ENCODE data around the gene KRTAP29-1. TPM values are rescaled to one million over a fixed set of nuclear protein-coding genes. Genes with fewer than 3 reads are reported as not detected.

The KRTAP29-1 gene
- polyA plus RNA-seq, 1 donor, result not detected

DNA sequence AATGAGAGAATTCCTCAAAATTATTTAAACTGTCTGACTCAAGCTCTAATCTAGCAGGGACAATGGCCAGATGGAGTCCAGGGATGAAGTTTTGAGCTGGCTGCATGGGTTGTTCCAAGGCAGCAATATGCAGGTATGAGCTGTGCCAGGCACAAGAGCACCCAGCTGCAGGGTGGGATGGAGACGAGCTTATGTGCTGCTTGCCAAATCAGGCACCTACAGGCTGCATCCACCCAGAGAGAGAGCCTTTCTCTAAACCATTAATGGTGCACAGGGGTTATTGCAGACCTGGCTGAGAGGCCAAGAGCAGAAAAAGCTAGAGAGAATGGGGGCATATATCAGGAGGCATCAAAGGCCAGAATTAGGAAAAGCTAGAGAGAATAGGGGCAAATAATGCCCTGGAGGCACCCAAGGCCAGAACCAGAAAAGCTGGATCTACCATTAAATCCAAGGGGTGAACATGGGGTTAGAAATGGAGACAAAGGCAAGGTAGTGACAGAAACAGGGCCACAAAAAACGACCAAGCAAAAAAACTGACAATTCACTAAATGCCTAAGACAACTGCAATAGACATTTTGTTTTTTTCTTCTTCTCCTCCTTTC, 37.0 kb upstream of the KRTAP29-1 start:
- H3K4me1 ChIP-seq (ENCODE audit: control insufficient read depth, insufficient read depth, low read length), result no peaks in the 10 kb centered on the region
- peaks cover 3% of the 10 kb centered on the region for H3K9me3 ChIP-seq (ENCODE audit: control insufficient read depth, low read depth, low read length)
- no peaks in the 10 kb centered on the region for H3K36me3 ChIP-seq (ENCODE audit: control insufficient read depth, insufficient read depth, low read length)
- H3K27me3 ChIP-seq (ENCODE audit: control insufficient read depth, insufficient read depth, low read length), result peaks cover 9% of the 10 kb centered on the region
- no peak overlapping the region for H3K4me3 ChIP-seq (ENCODE audit: low read length)
- no peak for DNase-seq
- WGBS (ENCODE audit: insufficient coverage, low lambda C conversion rate), result 80% methylated on average over 1 of the region's 2 CpGs
- H3K27ac ChIP-seq (ENCODE audit: low read length), result no peak overlapping the region

DNA sequence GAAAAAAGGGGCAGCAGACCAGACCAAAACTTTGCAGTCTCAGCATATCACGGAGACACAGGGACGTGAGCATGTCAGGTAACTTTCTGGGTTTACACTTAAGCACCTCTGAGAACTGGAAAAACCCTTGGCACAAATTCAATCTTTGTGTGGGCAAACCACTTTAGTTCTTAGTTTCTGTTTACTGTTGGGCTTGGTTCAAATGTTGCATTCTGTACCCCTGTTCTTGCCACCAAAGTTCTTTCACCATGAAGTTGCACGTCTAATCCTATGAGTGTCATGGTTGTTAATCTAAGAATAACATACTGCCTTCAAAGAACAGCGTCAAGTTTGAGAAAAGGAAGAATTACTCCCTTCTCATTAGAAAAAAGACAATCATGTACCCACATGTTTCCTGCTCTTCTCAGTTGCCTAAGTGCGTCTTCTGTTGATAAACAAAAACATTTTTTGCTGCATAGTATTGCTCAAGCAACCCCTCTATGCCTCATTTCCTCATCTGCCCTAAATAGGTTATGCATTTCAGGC, 36.4 kb upstream of the KRTAP29-1 start:
- 86% methylated on average over 1 of the region's 5 CpGs for WGBS (ENCODE audit: insufficient coverage, low lambda C conversion rate)
- Histone ChIP-seq H3K36me3 (ENCODE audit: control insufficient read depth, insufficient read depth, low read length) (no peaks in the 10 kb centered on the region), H3K27me3 (ENCODE audit: control insufficient read depth, insufficient read depth, low read length) (peaks cover 9% of the 10 kb centered on the region), H3K4me1 (ENCODE audit: control insufficient read depth, insufficient read depth, low read length) (no peaks in the 10 kb centered on the region), H3K9me3 (ENCODE audit: control insufficient read depth, low read depth, low read length) (peaks cover 3% of the 10 kb centered on the region), H3K4me3 (ENCODE audit: low read length) (no peak overlapping the region), H3K27ac (ENCODE audit: low read length) (no peak overlapping the region)
- DNase-seq, result no peak

DNA sequence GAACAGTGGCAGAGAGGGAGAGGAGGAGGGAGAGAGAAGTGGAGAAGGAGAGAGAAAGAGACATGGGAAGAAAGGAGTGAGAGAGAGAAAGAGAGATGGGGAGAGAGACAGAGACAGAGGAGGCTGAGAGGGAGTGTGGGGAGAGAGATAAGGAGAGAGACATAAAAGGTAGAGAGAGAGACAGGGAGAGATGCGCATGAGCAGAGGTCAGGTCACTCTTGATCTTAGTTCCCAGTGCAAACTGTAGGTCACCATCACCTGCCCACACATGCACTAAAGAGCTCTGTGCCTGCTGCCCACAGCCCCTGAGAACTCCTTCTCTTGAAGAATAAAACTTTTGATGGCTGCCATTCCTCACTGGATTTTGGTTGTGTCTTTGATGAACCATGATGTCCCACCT, 33.1 kb upstream of the KRTAP29-1 start:
- Histone ChIP-seq H3K4me3 (ENCODE audit: low read length) (no peak overlapping the region), H3K27ac (ENCODE audit: low read length) (no peak overlapping the region), H3K9me3 (ENCODE audit: control insufficient read depth, low read depth, low read length) (no peaks in the 10 kb centered on the region), H3K27me3 (ENCODE audit: control insufficient read depth, insufficient read depth, low read length) (peaks cover 6% of the 10 kb centered on the region), H3K36me3 (ENCODE audit: control insufficient read depth, insufficient read depth, low read length) (no peaks in the 10 kb centered on the region), H3K4me1 (ENCODE audit: control insufficient read depth, insufficient read depth, low read length) (no peaks in the 10 kb centered on the region)
- no CpG with 5 or more reads among the region's 1 CpG for whole genome bisulfite sequencing (ENCODE audit: insufficient coverage, low lambda C conversion rate)
- no peak for DNase-seq

DNA sequence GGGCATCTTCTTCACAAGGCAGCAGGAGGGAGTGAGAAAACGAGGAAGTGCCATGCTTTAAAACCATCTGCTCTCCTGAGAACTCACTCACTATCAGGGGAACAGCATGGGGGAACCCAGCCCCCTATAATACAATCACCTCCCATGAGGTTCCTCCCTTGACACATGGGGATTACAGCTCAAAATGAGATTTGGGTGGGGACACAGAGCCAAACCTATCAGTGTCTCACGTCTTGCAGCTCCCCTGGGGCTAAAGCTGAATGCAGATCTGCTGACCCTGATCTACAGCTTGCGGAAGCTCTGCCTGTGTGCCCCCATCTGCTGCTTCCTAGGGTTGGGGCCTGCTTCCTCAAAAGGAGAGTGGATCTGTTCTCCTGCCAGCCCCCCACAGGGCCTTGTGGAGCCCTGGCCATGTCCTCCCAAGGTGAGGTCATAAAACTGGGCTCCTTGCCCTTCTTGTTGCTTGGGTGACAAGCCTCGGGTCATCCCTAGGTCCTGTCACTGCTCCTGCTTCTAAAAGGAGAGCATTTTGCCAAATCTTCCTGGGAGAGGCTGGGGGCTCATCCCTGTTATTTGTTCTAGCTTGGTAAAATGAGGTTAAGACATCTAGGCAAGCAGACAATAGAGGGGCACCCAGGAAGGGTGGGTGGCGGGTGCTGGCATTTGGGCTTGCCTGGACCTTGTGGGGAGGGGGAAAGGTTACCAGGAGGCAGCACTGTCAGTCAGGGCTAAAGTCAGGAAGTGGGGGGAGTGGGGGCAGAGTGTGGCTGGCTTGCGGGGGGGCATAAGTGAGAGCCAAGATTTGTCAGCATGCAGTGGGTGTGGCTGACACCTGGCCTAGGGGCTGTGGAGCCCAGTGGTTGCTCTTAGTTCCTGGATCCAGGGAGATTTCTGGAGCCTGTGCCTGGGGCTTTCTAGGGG, 32.0 kb upstream of the KRTAP29-1 start:
- no peaks in the 10 kb centered on the region for H3K36me3 ChIP-seq (ENCODE audit: control insufficient read depth, insufficient read depth, low read length)
- no peaks in the 10 kb centered on the region for H3K9me3 ChIP-seq (ENCODE audit: control insufficient read depth, low read depth, low read length)
- peaks cover 6% of the 10 kb centered on the region for H3K27me3 ChIP-seq (ENCODE audit: control insufficient read depth, insufficient read depth, low read length)
- H3K27ac ChIP-seq (ENCODE audit: low read length), result no peak overlapping the region
- DNase-seq, result no peak
- no CpG with 5 or more reads among the region's 6 CpGs for WGBS (ENCODE audit: insufficient coverage, low lambda C conversion rate)
- H3K4me3 ChIP-seq (ENCODE audit: low read length), result no peak overlapping the region
- no peaks in the 10 kb centered on the region for H3K4me1 ChIP-seq (ENCODE audit: control insufficient read depth, insufficient read depth, low read length)

- Histone ChIP-seq H3K4me1 (ENCODE audit: control insufficient read depth, insufficient read depth, low read length) (no peaks in the 10 kb centered on the region), H3K27ac (ENCODE audit: low read length) (no peak overlapping the region), H3K9me3 (ENCODE audit: control insufficient read depth, low read depth, low read length) (no peaks in the 10 kb centered on the region), H3K4me3 (ENCODE audit: low read length) (no peak overlapping the region), H3K27me3 (ENCODE audit: control insufficient read depth, insufficient read depth, low read length) (peaks cover 6% of the 10 kb centered on the region), H3K36me3 (ENCODE audit: control insufficient read depth, insufficient read depth, low read length) (no peaks in the 10 kb centered on the region)
- no peak for DNase-seq
- no CpG with 5 or more reads among the region's 3 CpGs for WGBS (ENCODE audit: insufficient coverage, low lambda C conversion rate)
Observed at GRCh38 chr17:41333836-41334235, 31.2 kb upstream of the KRTAP29-1 start.

- Histone ChIP-seq H3K9me3 (ENCODE audit: control insufficient read depth, low read depth, low read length) (no peaks in the 10 kb centered on the region), H3K27ac (ENCODE audit: low read length) (no peak overlapping the region), H3K36me3 (ENCODE audit: control insufficient read depth, insufficient read depth, low read length) (no peaks in the 10 kb centered on the region), H3K4me1 (ENCODE audit: control insufficient read depth, insufficient read depth, low read length) (no peaks in the 10 kb centered on the region), H3K27me3 (ENCODE audit: control insufficient read depth, insufficient read depth, low read length) (peaks cover 6% of the 10 kb centered on the region), H3K4me3 (ENCODE audit: low read length) (no peak overlapping the region)
- WGBS (ENCODE audit: insufficient coverage, low lambda C conversion rate), result no CpG with 5 or more reads among the region's 5 CpGs
- no peak for DNase-seq
Observed at GRCh38 chr17:41333098-41333497, 30.4 kb upstream of the KRTAP29-1 start.

DNA sequence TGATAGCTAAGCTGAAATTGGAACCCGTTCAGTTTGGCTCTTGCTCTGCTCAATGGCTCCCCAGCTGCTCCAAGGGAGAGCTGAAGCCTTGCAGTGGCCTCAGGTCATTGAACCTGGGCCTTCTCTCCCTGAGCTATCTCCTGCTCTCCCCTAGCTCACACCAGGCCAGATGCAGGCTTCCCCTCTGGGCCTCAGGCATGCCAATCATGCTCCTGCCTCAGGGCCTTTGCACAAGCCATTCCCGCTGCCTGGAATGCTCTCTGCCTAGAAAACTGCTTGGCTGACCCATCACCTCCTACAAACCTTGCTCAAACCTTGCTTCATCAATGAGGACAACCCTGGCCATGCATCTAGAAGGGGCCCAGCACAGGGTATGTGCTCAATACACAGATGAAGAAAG, 29.6 kb upstream of the KRTAP29-1 start:
- no peaks in the 10 kb centered on the region for H3K4me1 ChIP-seq (ENCODE audit: control insufficient read depth, insufficient read depth, low read length)
- H3K9me3 ChIP-seq (ENCODE audit: control insufficient read depth, low read depth, low read length), result no peaks in the 10 kb centered on the region
- H3K27ac ChIP-seq (ENCODE audit: low read length), result no peak overlapping the region
- no peak for DNase-seq
- no peak overlapping the region for H3K4me3 ChIP-seq (ENCODE audit: low read length)
- H3K36me3 ChIP-seq (ENCODE audit: control insufficient read depth, insufficient read depth, low read length), result no peaks in the 10 kb centered on the region
- peaks cover 6% of the 10 kb centered on the region for H3K27me3 ChIP-seq (ENCODE audit: control insufficient read depth, insufficient read depth, low read length)
- no CpG with 5 or more reads among the region's 2 CpGs for WGBS (ENCODE audit: insufficient coverage, low lambda C conversion rate)

DNA sequence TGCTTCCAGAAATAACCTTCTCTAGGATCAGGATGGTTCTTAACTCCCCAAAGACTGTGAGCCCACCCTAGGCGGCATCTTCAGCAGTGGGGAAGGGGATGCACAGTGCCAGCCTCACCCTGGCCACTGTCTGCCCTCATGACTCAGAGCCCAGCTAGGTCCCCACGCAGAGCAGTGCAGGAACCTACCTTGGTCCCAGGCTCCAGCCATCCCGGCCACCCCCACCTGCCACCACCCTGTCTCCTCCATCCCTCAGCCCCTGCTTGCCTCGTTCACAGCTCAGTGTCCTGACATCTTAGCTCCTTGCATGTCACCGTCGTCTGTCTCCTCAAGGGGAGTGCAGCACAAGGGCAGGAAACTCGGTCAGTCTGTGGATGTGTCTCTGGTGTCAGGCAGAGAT, 29.0 kb upstream of the KRTAP29-1 start:
- peaks cover 4% of the 10 kb centered on the region for H3K27me3 ChIP-seq (ENCODE audit: control insufficient read depth, insufficient read depth, low read length)
- WGBS (ENCODE audit: insufficient coverage, low lambda C conversion rate), result no CpG with 5 or more reads among the region's 7 CpGs
- no peaks in the 10 kb centered on the region for H3K9me3 ChIP-seq (ENCODE audit: control insufficient read depth, low read depth, low read length)
- DNase-seq, result no peak
- no peaks in the 10 kb centered on the region for H3K4me1 ChIP-seq (ENCODE audit: control insufficient read depth, insufficient read depth, low read length)
- H3K4me3 ChIP-seq (ENCODE audit: low read length), result no peak overlapping the region
- H3K27ac ChIP-seq (ENCODE audit: low read length), result no peak overlapping the region
- H3K36me3 ChIP-seq (ENCODE audit: control insufficient read depth, insufficient read depth, low read length), result no peaks in the 10 kb centered on the region

DNA sequence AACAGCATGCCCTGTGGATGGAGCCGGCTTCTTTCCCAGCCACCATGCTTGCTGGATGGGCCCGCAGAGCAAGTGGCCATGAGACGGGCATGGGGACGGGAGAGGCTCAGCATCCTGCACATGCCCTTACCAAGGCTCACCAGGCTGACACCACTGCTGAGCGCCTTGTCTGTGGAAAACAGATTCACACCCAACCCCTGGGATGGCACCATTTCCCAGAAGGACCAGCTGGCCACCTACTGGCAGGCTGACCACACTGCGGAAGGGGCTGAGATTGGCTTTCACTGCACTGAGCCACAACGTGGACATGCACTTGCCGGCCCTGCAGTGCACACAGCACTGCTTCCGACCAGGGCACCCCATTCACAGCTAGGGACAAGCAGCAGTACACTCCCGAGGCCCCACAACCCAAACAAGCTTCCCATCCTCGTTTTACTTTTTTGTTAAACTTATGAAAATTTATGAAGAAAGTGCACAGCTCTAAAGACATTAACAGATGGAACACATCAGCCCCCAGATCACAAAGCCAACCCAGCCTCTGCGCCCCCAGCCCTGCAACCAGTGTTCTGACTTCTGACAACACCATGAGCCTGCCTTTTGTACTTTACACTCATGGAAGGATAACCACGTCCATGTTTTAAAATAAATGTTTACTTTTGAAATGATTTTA, 26.8 kb upstream of the KRTAP29-1 start:
- Histone ChIP-seq H3K27me3 (ENCODE audit: control insufficient read depth, insufficient read depth, low read length) (no peaks in the 10 kb centered on the region), H3K4me1 (ENCODE audit: control insufficient read depth, insufficient read depth, low read length) (no peaks in the 10 kb centered on the region), H3K9me3 (ENCODE audit: control insufficient read depth, low read depth, low read length) (no peaks in the 10 kb centered on the region), H3K36me3 (ENCODE audit: control insufficient read depth, insufficient read depth, low read length) (no peaks in the 10 kb centered on the region), H3K4me3 (ENCODE audit: low read length) (no peak overlapping the region), H3K27ac (ENCODE audit: low read length) (no peak overlapping the region)
- 0% methylated on average over 1 of the region's 13 CpGs for WGBS (ENCODE audit: insufficient coverage, low lambda C conversion rate)
- peak in 1 of 2 donors; percentile 18 for DNase-seq

- Histone ChIP-seq H3K4me1 (ENCODE audit: control insufficient read depth, insufficient read depth, low read length) (no peaks in the 10 kb centered on the region), H3K4me3 (ENCODE audit: low read length) (no peak overlapping the region), H3K27me3 (ENCODE audit: control insufficient read depth, insufficient read depth, low read length) (no peaks in the 10 kb centered on the region), H3K9me3 (ENCODE audit: control insufficient read depth, low read depth, low read length) (no peaks in the 10 kb centered on the region), H3K27ac (ENCODE audit: low read length) (no peak overlapping the region), H3K36me3 (ENCODE audit: control insufficient read depth, insufficient read depth, low read length) (no peaks in the 10 kb centered on the region)
- no peak for DNase-seq
- no CpG with 5 or more reads among the region's 7 CpGs for WGBS (ENCODE audit: insufficient coverage, low lambda C conversion rate)
Observed at GRCh38 chr17:41328207-41328606, 25.6 kb upstream of the KRTAP29-1 start.
